ENCODE measurements around the gene ANP32A. TPM values are rescaled to one million over a fixed set of nuclear protein-coding genes. Genes with fewer than 3 reads are reported as not detected.

Gene ANP32A
- polyA plus RNA-seq, 1 donor (not counting 4 experiments of a cell fraction or from before 2014, with no cell fraction given): 93.6 TPM

DNA sequence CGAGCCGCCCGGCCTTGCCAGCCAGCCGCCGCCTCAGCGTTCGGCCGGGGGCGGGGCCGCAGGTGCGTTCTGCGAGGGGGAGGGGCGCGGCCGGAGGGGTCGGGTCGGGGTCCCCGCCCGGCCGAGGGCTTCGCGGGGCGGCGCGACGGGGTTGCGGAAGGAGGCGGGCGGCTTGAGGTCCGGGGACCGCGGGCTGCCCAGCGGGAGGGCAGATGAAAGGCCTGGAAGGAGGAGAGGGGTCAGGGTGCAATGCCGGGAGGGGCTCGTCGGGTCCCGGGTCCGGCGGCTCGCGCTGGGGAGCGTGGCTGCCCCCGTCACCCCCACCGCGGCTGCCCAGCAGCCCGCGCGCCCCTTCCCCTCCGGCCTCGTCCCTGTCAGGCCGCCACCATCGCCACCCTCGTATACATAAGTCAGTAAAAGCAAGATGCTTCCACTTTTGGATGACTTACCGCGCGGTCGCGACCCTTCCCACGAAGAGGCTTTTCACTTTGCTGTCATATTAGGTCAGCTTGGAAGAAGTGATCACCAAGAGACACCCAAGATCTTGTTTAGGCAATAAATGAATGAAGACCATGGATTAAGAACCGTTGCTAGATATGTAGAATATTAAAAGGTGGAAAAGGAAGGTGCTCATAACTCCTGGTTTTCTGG lies 620 bp upstream of the ANP32A start:
- DNase-seq (ENCODE audit: low read depth, low spot score): no peak
- no peaks in the 10 kb centered on the region for H4K20me1 ChIP-seq (ENCODE audit: control insufficient read depth, extremely low read depth, insufficient read depth, low read length)
- peaks cover 36% of the 10 kb centered on the region for H3K79me2 ChIP-seq (ENCODE audit: control insufficient read depth, insufficient read depth, low read length)
- H3K4me1 ChIP-seq (ENCODE audit: control insufficient read depth, extremely low read depth, insufficient read depth, low read length): peaks cover 14% of the 10 kb centered on the region
- no peaks in the 10 kb centered on the region for H3K9me3 ChIP-seq (ENCODE audit: control insufficient read depth, low read depth, low read length)
- H3K36me3 ChIP-seq (ENCODE audit: control insufficient read depth in 2 of 2, extremely low read depth in 1 of 2, insufficient read depth in 2 of 2, low read length in 2 of 2): no peaks in the 10 kb centered on the region
- no peak for TF ChIP-seq EZH2 (IDR thresholded peaks at IDR 0.05; ENCODE audit: low read length)
- TF ChIP-seq, protein P1, sequence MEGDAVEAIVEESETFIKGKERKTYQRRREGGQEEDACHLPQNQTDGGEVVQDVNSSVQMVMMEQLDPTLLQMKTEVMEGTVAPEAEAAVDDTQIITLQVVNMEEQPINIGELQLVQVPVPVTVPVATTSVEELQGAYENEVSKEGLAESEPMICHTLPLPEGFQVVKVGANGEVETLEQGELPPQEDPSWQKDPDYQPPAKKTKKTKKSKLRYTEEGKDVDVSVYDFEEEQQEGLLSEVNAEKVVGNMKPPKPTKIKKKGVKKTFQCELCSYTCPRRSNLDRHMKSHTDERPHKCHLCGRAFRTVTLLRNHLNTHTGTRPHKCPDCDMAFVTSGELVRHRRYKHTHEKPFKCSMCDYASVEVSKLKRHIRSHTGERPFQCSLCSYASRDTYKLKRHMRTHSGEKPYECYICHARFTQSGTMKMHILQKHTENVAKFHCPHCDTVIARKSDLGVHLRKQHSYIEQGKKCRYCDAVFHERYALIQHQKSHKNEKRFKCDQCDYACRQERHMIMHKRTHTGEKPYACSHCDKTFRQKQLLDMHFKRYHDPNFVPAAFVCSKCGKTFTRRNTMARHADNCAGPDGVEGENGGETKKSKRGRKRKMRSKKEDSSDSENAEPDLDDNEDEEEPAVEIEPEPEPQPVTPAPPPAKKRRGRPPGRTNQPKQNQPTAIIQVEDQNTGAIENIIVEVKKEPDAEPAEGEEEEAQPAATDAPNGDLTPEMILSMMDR (optimal IDR thresholded peaks at IDR 0.05 in 1 of 3, IDR thresholded peaks at IDR 0.05 in 1 of 3, conservative IDR thresholded peaks at IDR 0.05 in 1 of 3; ENCODE audit: extremely low read depth in 1 of 3, insufficient read depth in 2 of 3, low read length in 3 of 3): no peak
- dilution Hi-C loops (cut with MboI; ENCODE audit: extremely low pct_ligation_motif_present, low sequenced_read_pairs): no loop called here
- peak overlapping the region; percentile 84 to 91 (median 86) for H3K4me3 ChIP-seq (ENCODE audit: control insufficient read depth in 2 of 3, extremely low read depth in 1 of 3, insufficient read depth in 2 of 3, low read depth in 1 of 3, low read length in 3 of 3)
- no peaks in the 10 kb centered on the region for H3K27me3 ChIP-seq (ENCODE audit: control insufficient read depth, extremely low read depth, insufficient read depth, low read length)
- no peaks in the 10 kb centered on the region for H3K9me1 ChIP-seq (ENCODE audit: control insufficient read depth, extremely low read depth, insufficient read depth, low read length)
- no peak for FAIRE-seq
- peak overlapping the region; percentile 44 for H3K27ac ChIP-seq (ENCODE audit: control insufficient read depth, insufficient read depth, low read length)
- peak overlapping the region; percentile 73 for H2AFZ ChIP-seq (ENCODE audit: control insufficient read depth, low read length)
- H3K4me2 ChIP-seq (ENCODE audit: control insufficient read depth, extremely low read depth, insufficient read depth, low read depth, low read length): peak overlapping the region; percentile 90
- H3K9ac ChIP-seq (ENCODE audit: control insufficient read depth, extremely low read depth, insufficient read depth, low read length): peak overlapping the region; percentile 96

DNA sequence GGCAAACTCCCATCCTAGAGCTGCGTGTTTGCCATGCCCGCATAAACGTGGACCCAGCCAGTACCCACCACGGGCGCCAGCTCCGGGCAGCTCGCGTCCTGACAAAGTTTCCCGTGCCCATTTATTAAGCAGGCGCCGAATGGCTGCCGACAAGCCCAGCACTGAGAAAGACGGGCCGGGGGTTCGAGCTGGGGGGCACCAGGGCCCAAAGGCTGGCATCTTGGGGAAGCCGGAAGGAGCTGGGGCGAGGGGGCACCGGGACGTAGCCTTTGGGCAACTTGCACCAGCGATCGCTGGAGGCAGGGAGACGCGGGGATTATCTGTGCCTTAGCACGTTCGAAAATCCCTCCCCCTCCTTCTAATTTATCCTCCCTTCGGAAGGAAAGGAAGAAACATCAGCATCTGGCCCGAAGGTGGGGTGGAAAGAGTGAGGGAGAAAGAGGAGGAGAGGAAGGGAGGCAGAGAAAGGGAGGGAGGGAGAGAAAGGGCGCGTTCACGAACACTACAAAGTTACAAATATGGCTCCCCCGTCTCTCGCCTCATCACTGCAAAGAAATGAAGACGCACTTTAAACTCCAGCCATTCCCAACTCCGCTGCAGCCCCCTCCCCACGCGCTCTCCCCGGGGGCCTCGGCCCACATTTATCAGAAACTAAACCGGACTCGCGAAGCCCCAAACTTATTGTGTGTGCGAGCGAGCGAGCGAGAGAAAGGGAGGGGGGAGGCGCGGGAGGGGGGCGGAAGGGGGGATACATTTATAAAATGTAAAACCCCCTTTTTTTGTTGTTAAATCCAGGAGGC lies 1.0 kb downstream of the ANP32A start:
- Histone ChIP-seq H3K79me2 (ENCODE audit: control insufficient read depth, insufficient read depth, low read length) (peaks cover 52% of the 10 kb centered on the region), H3K4me2 (ENCODE audit: control insufficient read depth, extremely low read depth, insufficient read depth, low read depth, low read length) (peak overlapping the region; percentile 81), H3K27me3 (ENCODE audit: control insufficient read depth, extremely low read depth, insufficient read depth, low read length) (no peaks in the 10 kb centered on the region), H4K20me1 (ENCODE audit: control insufficient read depth, extremely low read depth, insufficient read depth, low read length) (no peaks in the 10 kb centered on the region), H2AFZ (ENCODE audit: control insufficient read depth, low read length) (peak overlapping the region; percentile 46), H3K9me1 (ENCODE audit: control insufficient read depth, extremely low read depth, insufficient read depth, low read length) (no peaks in the 10 kb centered on the region), H3K9ac (ENCODE audit: control insufficient read depth, extremely low read depth, insufficient read depth, low read length) (peak overlapping the region; percentile 96), H3K4me3 (ENCODE audit: control insufficient read depth in 2 of 3, extremely low read depth in 1 of 3, insufficient read depth in 2 of 3, low read depth in 1 of 3, low read length in 3 of 3) (peak overlapping the region; percentile 84 to 91 (median 86)), H3K27ac (ENCODE audit: control insufficient read depth, insufficient read depth, low read length) (peak overlapping the region; percentile 92), H3K4me1 (ENCODE audit: control insufficient read depth, extremely low read depth, insufficient read depth, low read length) (peaks cover 22% of the 10 kb centered on the region), H3K9me3 (ENCODE audit: control insufficient read depth, low read depth, low read length) (no peaks in the 10 kb centered on the region), H3K36me3 (ENCODE audit: control insufficient read depth in 2 of 2, extremely low read depth in 1 of 2, insufficient read depth in 2 of 2, low read length in 2 of 2) (peaks cover 1 to 6% of the 10 kb centered on the region in 2 experiments)
- FAIRE-seq (no peak), DNase-seq (ENCODE audit: low read depth, low spot score) (no peak)
- dilution Hi-C loops (cut with MboI; ENCODE audit: extremely low pct_ligation_motif_present, low sequenced_read_pairs): no loop called here
- TF ChIP-seq, protein P1 (optimal IDR thresholded peaks at IDR 0.05 in 1 of 3, IDR thresholded peaks at IDR 0.05 in 1 of 3, conservative IDR thresholded peaks at IDR 0.05 in 1 of 3; ENCODE audit: extremely low read depth in 1 of 3, insufficient read depth in 2 of 3, low read length in 3 of 3): no peak
- no peak for TF ChIP-seq EZH2 (IDR thresholded peaks at IDR 0.05; ENCODE audit: low read length)
